ENCODE results near the gene UBE2G2.

Gene UBE2G2

DNA sequence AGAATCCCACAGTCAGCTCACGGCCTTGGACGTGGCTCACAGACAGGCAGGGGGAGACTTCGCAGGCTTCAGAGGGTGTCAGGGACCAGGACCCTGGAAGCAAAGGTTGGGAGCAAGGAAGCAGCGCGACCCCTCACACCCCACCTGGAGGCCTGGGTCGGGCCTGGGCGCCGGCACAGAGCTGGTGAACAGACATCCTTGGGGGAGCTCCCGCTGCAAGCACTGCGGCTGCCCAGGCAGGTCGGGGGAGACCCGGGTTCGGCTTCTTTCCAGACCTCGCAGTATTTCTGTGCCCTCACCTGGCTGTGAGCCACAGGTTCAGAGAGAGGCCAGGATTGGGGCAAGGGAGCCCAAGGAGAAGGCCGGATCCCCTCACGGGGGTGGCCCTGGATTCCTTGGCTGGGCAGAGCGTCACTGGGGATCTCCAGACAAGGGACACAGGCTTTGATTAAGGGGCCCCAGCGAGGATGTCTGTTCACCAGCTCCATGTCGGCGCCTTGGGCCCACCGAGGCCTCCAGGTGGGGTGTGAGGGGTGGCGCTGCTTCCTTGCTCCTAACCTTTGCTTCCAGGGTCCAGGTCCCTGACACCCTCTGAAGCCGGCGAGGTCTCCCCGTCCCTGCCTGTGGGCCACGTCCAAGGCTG is 52.4 kb downstream of the UBE2G2 start:
- no peak for DNase-seq (ENCODE audit: low read depth)

DNA sequence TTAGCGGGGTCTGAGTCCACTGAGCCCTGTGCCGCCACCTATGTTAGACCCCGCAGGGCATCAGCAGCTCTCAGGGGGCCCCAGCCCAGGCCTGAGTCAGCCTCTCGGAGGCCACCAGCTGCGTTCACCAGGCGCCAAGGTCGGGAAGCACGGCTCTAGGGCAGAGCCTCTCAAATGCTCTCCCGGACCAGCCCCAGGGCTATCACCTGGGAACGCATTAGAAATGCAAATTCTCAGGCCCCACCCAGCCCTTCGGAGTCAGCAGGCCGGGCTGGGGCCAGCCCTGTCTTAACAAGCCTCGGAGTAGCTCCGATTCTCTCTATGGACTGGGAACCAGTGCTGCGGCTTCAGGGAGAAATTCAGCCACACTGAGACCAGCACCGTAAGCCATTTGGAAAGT is 53.0 kb downstream of the UBE2G2 start:
- no peak for DNase-seq (ENCODE audit: low read depth)

GRCh38 chr21:44742418-44743153 is 59.0 kb downstream of the UBE2G2 start:
- no peak for DNase-seq (ENCODE audit: low read depth)

GRCh38 chr21:44741921-44742320 is 59.7 kb downstream of the UBE2G2 start:
- DNase-seq (ENCODE audit: low read depth) = no peak

- no peak for DNase-seq (ENCODE audit: low read depth)
Measured at GRCh38 chr21:44740742-44741141, 60.9 kb downstream of the UBE2G2 start.

DNA sequence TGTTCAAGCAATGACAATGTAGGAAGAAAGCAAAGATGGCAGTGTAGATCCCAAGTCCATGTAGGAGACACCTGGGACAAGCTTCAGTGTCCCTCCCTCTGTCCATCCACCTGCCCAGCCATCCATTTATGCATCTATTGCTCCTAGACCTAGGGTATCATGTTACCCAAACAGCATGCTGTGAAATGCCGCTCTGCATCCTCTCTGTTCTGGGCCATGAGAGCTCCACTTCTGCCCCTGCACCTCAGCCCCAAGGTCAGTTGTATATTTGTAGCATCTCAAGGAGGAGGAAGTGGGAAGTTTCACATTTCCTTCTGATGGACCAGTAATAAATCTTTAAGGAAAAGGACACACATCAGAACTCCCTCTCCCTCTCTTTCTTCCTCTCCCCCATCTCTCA is 62.3 kb downstream of the UBE2G2 start:
- no peak for DNase-seq (ENCODE audit: low read depth)

DNA sequence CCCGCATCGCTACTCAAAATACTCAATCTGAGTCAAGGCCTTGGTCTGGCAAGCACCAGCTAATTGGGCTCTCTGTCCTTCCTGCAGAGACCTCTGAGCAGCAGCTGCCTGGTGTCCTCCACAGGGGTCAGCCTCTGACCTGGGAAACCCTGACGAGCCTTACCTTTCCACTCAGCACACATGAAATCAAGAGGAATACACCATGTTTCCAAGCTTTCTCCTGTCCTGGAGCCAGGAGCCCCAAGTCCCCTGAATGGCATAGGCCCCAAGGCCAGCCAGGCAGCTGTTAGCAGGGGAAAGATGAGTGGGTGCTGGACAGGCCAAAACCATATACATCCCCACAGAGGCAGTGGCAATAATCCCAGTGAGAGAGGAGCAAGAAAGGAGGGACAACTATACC is 63.0 kb downstream of the UBE2G2 start:
- DNase-seq (ENCODE audit: low read depth) = no peak

DNA sequence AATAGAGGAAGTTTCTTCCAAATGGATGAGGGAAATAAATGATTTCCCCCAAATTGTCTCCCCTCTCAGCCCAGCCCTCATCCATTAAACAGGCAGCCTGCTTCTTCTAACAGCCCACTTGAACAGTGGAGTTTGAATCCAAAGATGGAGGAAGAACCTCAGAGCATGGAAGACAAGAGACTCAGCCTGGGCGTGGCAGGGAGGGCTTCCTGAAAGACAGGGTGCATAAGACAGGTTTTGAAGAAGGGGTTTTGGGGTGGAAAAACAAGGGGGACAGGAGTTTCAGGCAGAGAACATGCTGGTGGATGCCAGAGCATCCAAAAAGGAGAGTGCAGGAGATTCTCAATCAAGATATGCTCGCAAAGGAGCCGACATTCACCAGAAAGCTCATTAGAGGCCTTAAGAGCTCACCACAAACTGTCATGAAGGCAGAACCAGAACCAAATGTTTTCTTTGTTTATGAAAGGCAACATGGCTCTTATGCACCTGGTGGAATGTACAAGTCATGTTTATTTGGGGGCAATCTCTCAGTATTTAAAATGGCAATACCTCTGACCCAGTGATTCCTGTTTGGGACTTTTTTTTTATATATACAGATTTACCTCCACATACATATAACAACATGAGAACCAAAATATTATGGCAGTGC is 63.8 kb downstream of the UBE2G2 start:
- no peak for DNase-seq (ENCODE audit: low read depth)

DNA sequence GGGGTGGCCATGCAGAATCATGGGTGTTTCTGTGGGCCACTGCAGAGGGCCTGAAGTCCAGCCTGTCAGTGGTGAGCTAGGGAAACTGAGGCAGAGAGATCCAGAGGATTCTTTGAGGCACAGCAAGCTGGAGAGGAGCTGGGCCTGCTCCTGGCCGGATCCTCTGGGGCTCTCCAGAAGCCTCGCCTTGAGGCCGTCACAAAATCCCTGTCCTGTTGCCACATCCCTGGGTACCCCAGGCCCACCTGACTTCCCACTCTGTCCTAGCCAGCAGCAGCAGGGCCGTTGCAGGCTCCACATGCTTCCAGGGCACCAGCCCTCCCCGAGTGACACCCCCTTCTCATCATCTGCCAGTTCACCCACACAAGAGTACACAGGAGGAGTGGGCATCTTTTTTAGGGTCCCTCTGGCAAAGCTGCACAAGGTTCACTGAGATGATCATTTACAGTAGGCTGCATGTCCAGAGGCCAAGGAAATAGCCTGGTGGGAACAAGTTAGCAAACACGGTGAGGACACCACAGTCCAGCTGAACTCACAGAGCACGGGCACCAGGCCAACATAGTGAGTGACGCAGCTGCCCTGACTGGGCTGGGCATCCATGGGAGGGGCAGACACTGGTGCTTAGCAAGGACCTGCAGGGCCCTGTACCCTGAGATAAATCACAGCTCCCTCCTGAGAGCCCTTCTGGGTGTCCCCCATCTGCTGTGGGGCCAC is 65.2 kb downstream of the UBE2G2 start:
- DNase-seq (ENCODE audit: low read depth) = no peak

- no peak for DNase-seq (ENCODE audit: low read depth)
Measured at GRCh38 chr21:44735821-44736220, 65.8 kb downstream of the UBE2G2 start.

DNA sequence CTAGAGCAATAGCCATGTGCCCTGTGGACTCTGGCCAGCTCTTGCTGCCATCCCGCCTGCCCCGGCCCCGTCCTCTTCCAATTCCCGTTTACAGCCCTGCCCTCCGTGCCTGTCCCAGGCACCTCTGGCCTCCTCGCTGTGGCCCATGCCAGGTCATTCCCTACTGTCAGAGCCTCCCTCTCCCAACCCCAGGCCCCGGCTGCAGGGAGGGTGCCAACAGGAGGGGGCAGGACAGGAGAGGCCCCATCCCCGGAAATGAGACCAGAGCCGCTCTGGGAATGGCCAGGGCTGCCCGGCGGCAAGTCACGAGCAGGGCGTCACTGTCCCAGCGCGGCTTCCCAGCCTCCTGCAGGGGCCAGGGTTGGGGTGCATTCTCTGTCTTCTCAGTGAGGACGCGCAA is 66.8 kb downstream of the UBE2G2 start:
- DNase-seq (ENCODE audit: low read depth) = no peak

DNA sequence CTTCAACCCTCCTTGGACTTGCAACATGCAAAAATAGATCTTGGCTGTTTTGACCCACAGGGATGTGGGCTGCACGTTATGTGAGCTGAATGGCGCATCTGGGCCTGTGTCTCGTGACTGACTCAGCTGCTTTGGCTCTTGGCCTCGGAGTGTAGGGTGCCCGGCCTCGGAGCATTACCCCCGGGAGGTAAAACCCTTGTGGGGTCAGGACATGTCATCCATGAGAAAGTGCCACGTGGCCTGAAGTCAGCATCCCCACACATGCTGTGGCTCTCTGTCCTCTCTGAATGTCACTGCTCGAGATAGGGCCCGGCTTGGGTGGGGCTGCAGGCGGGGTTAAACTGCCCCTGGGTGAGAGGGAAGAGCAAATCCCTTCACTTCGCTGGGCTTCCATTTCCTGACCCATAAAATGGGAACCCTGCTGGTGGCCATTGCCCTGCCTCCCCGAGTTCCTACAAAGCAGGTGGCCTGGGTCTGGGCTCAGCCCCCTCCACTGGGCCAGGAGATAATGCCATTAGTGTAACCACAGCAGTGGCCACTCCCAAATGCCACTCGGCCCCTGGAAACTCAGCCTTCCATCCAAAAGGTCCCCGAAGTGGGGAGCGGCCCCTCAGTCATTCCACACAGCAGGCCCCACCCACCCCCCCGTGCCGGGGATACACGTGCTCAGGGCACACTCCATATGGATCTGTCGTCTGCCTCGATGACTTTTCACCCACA is 67.4 kb downstream of the UBE2G2 start:
- no peak for DNase-seq (ENCODE audit: low read depth)

DNA sequence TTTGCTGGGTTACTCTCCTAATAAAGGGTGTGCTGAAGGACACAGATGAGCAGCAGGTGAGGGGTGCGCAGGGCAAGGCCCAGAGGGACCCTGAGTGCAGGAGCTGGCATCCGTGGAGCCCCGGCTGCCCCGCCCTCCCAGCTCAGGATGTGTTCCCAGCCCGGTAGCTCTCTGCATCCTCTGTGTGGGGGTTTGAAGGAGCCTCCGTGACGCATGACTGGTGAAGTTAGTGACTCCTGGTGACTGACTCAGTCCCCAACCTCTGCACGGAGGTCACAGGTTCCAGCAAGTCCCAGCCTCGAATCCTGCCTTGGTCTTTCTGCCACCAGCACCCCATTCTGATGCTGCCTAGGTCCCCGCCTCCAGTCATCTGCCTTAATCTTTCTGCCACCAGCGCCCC is 68.7 kb downstream of the UBE2G2 start:
- no peak for DNase-seq (ENCODE audit: low read depth)

GRCh38 chr21:44732263-44732662 is 69.4 kb downstream of the UBE2G2 start:
- DNase-seq (ENCODE audit: low read depth) = no peak

- no peak for DNase-seq (ENCODE audit: low read depth)
Measured at GRCh38 chr21:44730951-44731579, 70.6 kb downstream of the UBE2G2 start.

DNA sequence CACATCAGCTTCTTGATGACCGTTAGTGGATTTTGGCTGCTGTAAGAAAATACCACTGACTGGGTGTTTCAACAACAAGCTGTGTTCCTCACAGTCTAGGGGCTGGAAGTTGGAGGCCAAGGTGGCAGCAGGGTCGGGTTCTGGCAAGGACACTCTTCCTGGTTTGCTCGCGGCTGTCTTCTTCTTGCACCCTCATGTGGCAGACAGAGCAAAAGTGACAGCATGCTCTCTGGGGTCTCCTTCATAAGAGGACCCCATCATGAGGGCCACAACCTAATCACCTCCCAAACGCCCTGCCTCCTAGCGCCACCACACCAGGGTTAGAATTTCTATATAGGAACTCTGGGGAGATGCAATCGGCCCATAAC is 71.6 kb downstream of the UBE2G2 start:
- DNase-seq (ENCODE audit: low read depth) = no peak

- no peak for DNase-seq (ENCODE audit: low read depth)
Measured at GRCh38 chr21:44729336-44730027, 72.1 kb downstream of the UBE2G2 start.

DNA sequence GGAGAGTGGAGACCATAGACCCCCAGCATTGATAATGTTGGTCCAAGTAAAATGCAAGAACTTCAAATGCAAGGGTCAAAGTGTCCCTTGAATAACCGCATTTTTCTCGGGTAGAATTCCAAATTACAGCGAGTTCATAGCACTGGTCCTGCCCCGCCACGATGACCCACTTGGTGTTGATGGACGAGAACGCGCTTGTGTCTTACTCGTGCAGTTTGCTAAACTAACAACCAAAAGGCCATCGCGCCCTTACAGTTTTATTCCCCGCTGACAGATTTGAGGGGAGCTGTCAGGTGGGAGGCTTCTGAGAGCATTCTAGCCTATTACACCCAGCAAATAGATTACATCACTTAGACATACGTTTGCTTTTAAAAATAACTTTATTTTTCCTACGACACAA is 72.9 kb downstream of the UBE2G2 start:
- DNase-seq (ENCODE audit: low read depth) = no peak

DNA sequence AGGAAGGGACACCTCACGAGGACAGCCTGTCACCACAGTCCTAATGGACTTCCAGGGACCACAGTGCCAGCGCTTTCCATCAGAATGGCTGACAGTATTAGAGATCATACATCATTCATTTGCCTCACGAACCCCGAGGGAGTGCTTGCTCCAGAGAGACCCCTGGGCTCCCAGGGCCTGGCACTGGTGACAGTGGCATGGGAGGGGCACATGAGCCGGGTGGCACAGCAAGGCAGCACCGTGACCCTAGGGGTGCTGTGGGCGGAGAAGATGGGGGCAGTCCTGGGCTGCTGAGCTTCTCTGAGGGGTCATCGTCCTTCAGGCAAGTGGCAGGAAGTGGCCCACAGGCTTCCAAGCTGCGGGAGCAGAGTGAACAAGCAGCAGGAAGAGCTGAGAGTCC is 73.9 kb downstream of the UBE2G2 start:
- no peak for DNase-seq (ENCODE audit: low read depth)

GRCh38 chr21:44727321-44727720 is 74.3 kb downstream of the UBE2G2 start:
- no peak for DNase-seq (ENCODE audit: low read depth)

GRCh38 chr21:44726826-44727225 is 74.8 kb downstream of the UBE2G2 start:
- DNase-seq (ENCODE audit: low read depth) = no peak
